PC-3 (cell line): ENCODE results near the gene QPCTL. TPM values are rescaled to one million over a fixed set of nuclear protein-coding genes. Genes with fewer than 3 reads are reported as not detected.
A peak's percentile ranks its signal among the peaks of the same experiment; 100 is the strongest.

Source experiments
- ATAC-seq: fragments of 200-7000 bp; cut with Tn5 transposase; 2 replicates; pipeline ENCODE4 v1.9.1; 2020; ENCODE audit warnings: mild to moderate bottlenecking, moderate library complexity
- BruUV-seq: library from RNA; stranded (reverse); fragments of 400-500 nt; replicated peaks from 2 replicates; lab custom pipeline; 2021; lab: Mats Ljungman, UMichigan
- CTCF ChIA-PET: fragments of 300-600 bp; sonication (Branson Sonifier 250); formaldehyde crosslinking; loops from one replicate; lab custom pipeline; 2022; ENCODE audit warnings: antibody characterized with exemption; lab: Charles Lee
- POLR2A ChIA-PET: fragments of 300-600 bp; sonication (Branson Sonifier 250); formaldehyde crosslinking; loops from one replicate; lab custom pipeline; 2022; ENCODE audit warnings: antibody characterized with exemption; ENCODE audit not compliant: unreplicated experiment; lab: Charles Lee
- DNase-seq: peaks from one replicate; pipeline ENCODE4 v3.0.0-alpha.2; 2015
- H2AFZ ChIP-seq: fragments of 300-600 bp; sonication (generic); 2 replicates; pipeline ENCODE4 v1.6.0; 2016; ENCODE audit warnings: antibody characterized with exemption, low read length
- H3F3A ChIP-seq: fragments of 300-600 bp; sonication (generic); one replicate; pipeline ENCODE4 v1.6.0; 2017; ENCODE audit warnings: antibody characterized with exemption, low read length, control low read depth, mild to moderate bottlenecking; ENCODE audit not compliant: unreplicated experiment
- H3K27ac ChIP-seq: fragments of 300-600 bp; sonication (generic); 2 replicates; pipeline ENCODE4 v1.5.1; 2016; ENCODE audit warnings: mild to moderate bottlenecking, low read length
- H3K27me3 ChIP-seq: fragments of 300-600 bp; sonication (generic); 2 replicates; pipeline ENCODE4 v1.6.1; 2016; ENCODE audit warnings: low read length, mixed read lengths
- H3K36me3 ChIP-seq: fragments of 300-600 bp; sonication (generic); 2 replicates; pipeline ENCODE4 v1.6.1; 2016; ENCODE audit warnings: low read depth, mixed run types, low read length, mixed read lengths
- H3K4me1 ChIP-seq: fragments of 300-600 bp; sonication (generic); 2 replicates; pipeline ENCODE4 v1.5.1; 2016; ENCODE audit warnings: low read length; ENCODE audit not compliant: insufficient read depth
- H3K4me2 ChIP-seq: fragments of 300-600 bp; sonication (generic); 2 replicates; pipeline ENCODE4 v1.6.0; 2016; ENCODE audit warnings: low read length
- H3K4me3 ChIP-seq: fragments of 300-600 bp; sonication (generic); 2 replicates; pipeline ENCODE4 v1.5.1; 2016; ENCODE audit warnings: mild to moderate bottlenecking, low read length, mixed read lengths
- H3K79me2 ChIP-seq: fragments of 300-600 bp; sonication (generic); 2 replicates; pipeline ENCODE4 v1.6.1; 2017; ENCODE audit warnings: low read length, mixed read lengths
- H3K9ac ChIP-seq: fragments of 300-600 bp; sonication (generic); 2 replicates; pipeline ENCODE4 v1.6.0; 2016; ENCODE audit warnings: mild to moderate bottlenecking, low read length
- H3K9me2 ChIP-seq: fragments of 300-600 bp; sonication (generic); replicated peaks from 2 replicates; pipeline ENCODE4 v1.6.1; 2016; ENCODE audit warnings: mixed run types, low read length, mixed read lengths
- H3K9me3 ChIP-seq: fragments of 300-600 bp; sonication (generic); 2 replicates; pipeline ENCODE4 v1.6.1; 2016; ENCODE audit warnings: low read length, mixed read lengths
- H4K20me1 ChIP-seq: fragments of 300-600 bp; sonication (generic); 2 replicates; pipeline ENCODE4 v1.6.1; 2016; ENCODE audit warnings: low read length, mixed read lengths
- CTCF ChIP-seq: fragments of 300-600 bp; sonication (generic); conservative IDR thresholded peaks from 2 replicates; pipeline ENCODE4 v1.5.1; 2017; ENCODE audit warnings: antibody characterized with exemption, low read depth, mild to moderate bottlenecking, low read length
- EZH2 ChIP-seq: fragments of 300-600 bp; sonication (generic); IDR thresholded peaks from one replicate; pipeline ENCODE4 v1.6.1; 2017; ENCODE audit warnings: antibody characterized with exemption, mild to moderate bottlenecking, low read length; ENCODE audit not compliant: unreplicated experiment
- EZH2phosphoT487 ChIP-seq: fragments of 300-600 bp; sonication (generic); IDR thresholded peaks from 2 replicates; pipeline ENCODE4 v1.6.1; 2018; ENCODE audit warnings: mild to moderate bottlenecking, antibody characterized with exemption, low read length, borderline replicate concordance
- intact Hi-C: fragments of 100-400 bp; cut with micrococcal nuclease; formaldehyde crosslinking; loops from 2 replicates; pipeline ENCODE4 v1.9.0; 2023
- total RNA-seq: library from RNA; depleted of rRNA; stranded (reverse); fragments of >200 nt; gene quantifications from 2 replicates; pipeline ENCODE4 v1.2.3, GENCODE V29; 2014

The QPCTL gene
- total RNA-seq, 1 experiment from 2014 or later, result 9.8 TPM

GRCh38 chr19:45645631-45646344 lies 46.7 kb upstream of the QPCTL start:
- Histone ChIP-seq H3K4me3 (peak overlapping the region; percentile 63), H3K27ac (no peak overlapping the region), H3K36me3 (no peaks in the 10 kb centered on the region), H3K4me2 (peak overlapping the region; percentile 81), H3F3A (peaks cover 4% of the 10 kb centered on the region), H3K4me1 (peaks cover 18% of the 10 kb centered on the region), H3K79me2 (no peaks in the 10 kb centered on the region), H2AFZ (peak overlapping the region; percentile 84), H3K9me3 (no peaks in the 10 kb centered on the region), H3K9ac (no peak overlapping the region), H3K9me2 (no peaks in the 10 kb centered on the region), H3K27me3 (no peaks in the 10 kb centered on the region), H4K20me1 (no peaks in the 10 kb centered on the region)
- CTCF ChIA-PET, result interaction anchor here (1.3 kb wide), 1 partner anchor 87 kb away, joined by 3 read pairs; no protein-coding TSS in a partner anchor
- TF ChIP-seq EZH2 (no peak), EZH2phosphoT487 (no peak), CTCF (no peak)
- POLR2A ChIA-PET, result interaction anchor here (0.6 kb wide), 2 partner anchors 22 to 35 kb away, joined by 4 read pairs; no protein-coding TSS in a partner anchor
- no TSS peak for BruUV-seq
- DNase-seq (peak; percentile 75), ATAC-seq (peak; percentile 48)
- intact Hi-C loops, result loop anchor here (10.0 kb wide), 2 partner anchors 61 to 151 kb away; partner anchors contain the start of genes OPA3, PPM1N and RTN2

- no peak overlapping the region for H3K27ac ChIP-seq
- H3K9ac ChIP-seq, result no peak overlapping the region
- POLR2A ChIA-PET, result interaction anchor here (0.6 kb wide), 1 partner anchor 21 kb away, joined by 4 read pairs; no protein-coding TSS in a partner anchor
- no peak for DNase-seq
- H3K27me3 ChIP-seq, result no peaks in the 10 kb centered on the region
- TF ChIP-seq EZH2, result no peak
- TF ChIP-seq EZH2phosphoT487, result no peak
- TF ChIP-seq CTCF, result no peak
- peak overlapping the region; percentile 63 for H3K4me3 ChIP-seq
- no peaks in the 10 kb centered on the region for H3K9me2 ChIP-seq
- peak overlapping the region; percentile 81 for H3K4me2 ChIP-seq
- BruUV-seq, result no TSS peak
- H3K36me3 ChIP-seq, result no peaks in the 10 kb centered on the region
- peaks cover 13% of the 10 kb centered on the region for H3K4me1 ChIP-seq
- ATAC-seq, result no peak
- no peaks in the 10 kb centered on the region for H3K9me3 ChIP-seq
- no peaks in the 10 kb centered on the region for H3K79me2 ChIP-seq
- peaks cover 4% of the 10 kb centered on the region for H3F3A ChIP-seq
- intact Hi-C loops, result loop anchor here (10.0 kb wide), 2 partner anchors 62 to 152 kb away; partner anchors contain the start of genes OPA3, PPM1N and RTN2
- no peaks in the 10 kb centered on the region for H4K20me1 ChIP-seq
- CTCF ChIA-PET, result interaction anchor here (1.3 kb wide), 1 partner anchor 88 kb away, joined by 3 read pairs; no protein-coding TSS in a partner anchor
- peak overlapping the region; percentile 84 for H2AFZ ChIP-seq
Observed at GRCh38 chr19:45646345-45646698, 46.1 kb upstream of the QPCTL start.

GRCh38 chr19:45650722-45651121 lies 41.7 kb upstream of the QPCTL start:
- no peak overlapping the region for H3K4me3 ChIP-seq
- no peaks in the 10 kb centered on the region for H3K4me1 ChIP-seq
- BruUV-seq, result no TSS peak
- TF ChIP-seq EZH2 (no peak), CTCF (no peak), EZH2phosphoT487 (no peak)
- H4K20me1 ChIP-seq, result no peaks in the 10 kb centered on the region
- no peaks in the 10 kb centered on the region for H3K27me3 ChIP-seq
- CTCF ChIA-PET, result no interaction called here
- H3K79me2 ChIP-seq, result no peaks in the 10 kb centered on the region
- H3K27ac ChIP-seq, result no peak overlapping the region
- intact Hi-C loops, result no loop called here
- H3K36me3 ChIP-seq, result no peaks in the 10 kb centered on the region
- ATAC-seq (no peak), DNase-seq (no peak)
- POLR2A ChIA-PET, result no interaction called here
- no peak overlapping the region for H3K9ac ChIP-seq
- H3F3A ChIP-seq, result no peaks in the 10 kb centered on the region
- no peak overlapping the region for H2AFZ ChIP-seq
- H3K9me2 ChIP-seq, result no peaks in the 10 kb centered on the region
- no peak overlapping the region for H3K4me2 ChIP-seq
- no peaks in the 10 kb centered on the region for H3K9me3 ChIP-seq
